Measurements from ENCODE around the gene COLEC11. TPM values are rescaled to one million over a fixed set of nuclear protein-coding genes. Genes with fewer than 3 reads are reported as not detected.

The COLEC11 gene
- total and polyA plus RNA-seq, 10 of the 15 experiments (the other 5 are each of a cell fraction or from before 2014, with no cell fraction given) = 0.08 to 0.74 (median 0.14) TPM; not detected in 4

DNA sequence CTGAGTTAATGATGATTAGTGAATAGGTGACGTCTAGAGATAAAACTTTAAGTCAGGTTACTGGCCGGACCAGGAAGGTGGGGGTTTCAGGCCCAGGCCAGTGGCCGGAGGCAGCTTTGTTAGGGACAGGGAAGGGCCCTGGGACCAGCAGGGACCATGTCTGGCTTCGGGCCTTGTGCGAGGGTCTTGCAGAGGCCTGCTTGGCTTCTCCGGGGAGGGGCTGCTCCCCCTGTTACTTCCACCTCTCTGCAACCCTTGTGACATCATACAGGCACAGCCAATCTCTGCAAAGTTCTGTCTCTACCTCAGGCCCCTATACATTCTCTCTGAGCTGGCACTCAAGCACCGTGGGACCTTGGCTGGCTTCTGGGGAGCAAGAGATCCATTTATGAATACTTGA, 63.0 kb downstream of the COLEC11 start, which contains the start of gene ALLC:
Gene ALLC, plus strand, starts transcription at position 320 of the 400 bp plus-strand sequence. CDS start 12,958 bp downstream, outside the sequence.
- peaks cover 15% of the 10 kb centered on the region for H3K4me1 ChIP-seq (ENCODE audit: control insufficient read depth, insufficient read depth, low read length)
- no peaks in the 10 kb centered on the region for H3K79me2 ChIP-seq (ENCODE audit: control insufficient read depth, insufficient read depth, low read length)
- WGBS (ENCODE audit: insufficient coverage, insufficient replicate concordance, low lambda C conversion rate, missing lambda C conversion rate) = 97% methylated on average over 4 of the region's 7 CpGs
- ATAC-seq (no peak), FAIRE-seq (no peak), DNase-seq (ENCODE audit: low read depth, low spot score) (no peak)
- no peak within 1 kb of the TSS for H3K9ac ChIP-seq (ENCODE audit: control insufficient read depth, insufficient read depth, low read length)
- ChIA-PET POLR2A (no interaction called here), SMC1A (ENCODE audit: uncharacterized antibody, unreplicated experiment) (no interaction called here), RAD21 (ENCODE audit: unreplicated experiment) (no interaction called here), CTCF (no interaction called here)
- H3K27me3 ChIP-seq (replicated peaks in 1 of 2; ENCODE audit: control insufficient read depth in 2 of 2, insufficient read depth in 2 of 2, low read length in 1 of 2) = no peaks in the 10 kb centered on the region
- TF ChIP-seq SIN3A (IDR thresholded peaks at IDR 0.05; ENCODE audit: low read depth, low read length) (no peak), CHD4 (IDR thresholded peaks at IDR 0.05) (no peak), GATAD2B (conservative IDR thresholded peaks at IDR 0.05; ENCODE audit: low read depth) (no peak), SMARCA5 (IDR thresholded peaks at IDR 0.05) (no peak), SREBF1 (IDR thresholded peaks at IDR 0.05; ENCODE audit: low read length) (no peak), E4F1 (IDR thresholded peaks at IDR 0.05; ENCODE audit: borderline replicate concordance, partially characterized antibody) (no peak), RELB (IDR thresholded peaks at IDR 0.05; ENCODE audit: low read depth) (no peak), FOXM1 (IDR thresholded peaks at IDR 0.05; ENCODE audit: low read depth, low read length) (no peak), SRF (IDR thresholded peaks at IDR 0.05; ENCODE audit: low read depth in 2 of 2, low read length in 2 of 2) (no peak), TCF7 (IDR thresholded peaks at IDR 0.05; ENCODE audit: borderline replicate concordance) (no peak), CREM (IDR thresholded peaks at IDR 0.05; ENCODE audit: low read depth) (no peak), ZNF622 (IDR thresholded peaks at IDR 0.05) (no peak), MEF2A (IDR thresholded peaks at IDR 0.05; ENCODE audit: insufficient read depth, low read depth, low read length) (no peak), ETV6 (conservative IDR thresholded peaks at IDR 0.05 in 1 of 2, IDR thresholded peaks at IDR 0.05 in 1 of 2; ENCODE audit: borderline replicate concordance in 1 of 2, low read depth in 1 of 2) (no peak), NBN (IDR thresholded peaks at IDR 0.05) (no peak), SUZ12 (IDR thresholded peaks at IDR 0.05; ENCODE audit: unreplicated experiment) (no peak), LARP7 (IDR thresholded peaks at IDR 0.05) (no peak)
- TF ChIP-seq, protein P1, sequence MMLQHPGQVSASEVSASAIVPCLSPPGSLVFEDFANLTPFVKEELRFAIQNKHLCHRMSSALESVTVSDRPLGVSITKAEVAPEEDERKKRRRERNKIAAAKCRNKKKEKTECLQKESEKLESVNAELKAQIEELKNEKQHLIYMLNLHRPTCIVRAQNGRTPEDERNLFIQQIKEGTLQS (IDR thresholded peaks at IDR 0.05; ENCODE audit: borderline replicate concordance, extremely low read depth, low read depth, low read length) = no peak
- TF ChIP-seq, protein P2, sequence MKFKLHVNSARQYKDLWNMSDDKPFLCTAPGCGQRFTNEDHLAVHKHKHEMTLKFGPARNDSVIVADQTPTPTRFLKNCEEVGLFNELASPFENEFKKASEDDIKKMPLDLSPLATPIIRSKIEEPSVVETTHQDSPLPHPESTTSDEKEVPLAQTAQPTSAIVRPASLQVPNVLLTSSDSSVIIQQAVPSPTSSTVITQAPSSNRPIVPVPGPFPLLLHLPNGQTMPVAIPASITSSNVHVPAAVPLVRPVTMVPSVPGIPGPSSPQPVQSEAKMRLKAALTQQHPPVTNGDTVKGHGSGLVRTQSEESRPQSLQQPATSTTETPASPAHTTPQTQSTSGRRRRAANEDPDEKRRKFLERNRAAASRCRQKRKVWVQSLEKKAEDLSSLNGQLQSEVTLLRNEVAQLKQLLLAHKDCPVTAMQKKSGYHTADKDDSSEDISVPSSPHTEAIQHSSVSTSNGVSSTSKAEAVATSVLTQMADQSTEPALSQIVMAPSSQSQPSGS (IDR thresholded peaks at IDR 0.05; ENCODE audit: low read length) = no peak
- H3K36me3 ChIP-seq (ENCODE audit: control insufficient read depth in 2 of 2, insufficient read depth in 2 of 2, low read length in 1 of 2) = no peaks in the 10 kb centered on the region
- no peak within 1 kb of the TSS for H2AFZ ChIP-seq (ENCODE audit: control insufficient read depth, low read depth, low read length)
- no TSS peak for BruUV-seq (replicated peaks)
- H3K9me3 ChIP-seq (replicated peaks; ENCODE audit: control insufficient read depth, insufficient read depth, low read length) = peaks cover 3% of the 10 kb centered on the region; the same call in 2 of the 3 replicates
- in situ Hi-C loops (cut with MboI) (no loop called here), intact Hi-C loops (cut with micrococcal nuclease; ENCODE audit: unreplicated experiment) (loop anchor here (10.0 kb wide), 1 partner anchor 433 kb away; no protein-coding TSS in a partner anchor)
- H3K4me3 ChIP-seq = no peak within 1 kb of the TSS
- H4K20me1 ChIP-seq (ENCODE audit: control insufficient read depth, insufficient read depth) = no peaks in the 10 kb centered on the region
- no peak within 1 kb of the TSS for H3K4me2 ChIP-seq (ENCODE audit: control insufficient read depth, insufficient read depth)
- H3K27ac ChIP-seq (ENCODE audit: control insufficient read depth, insufficient read depth) = no peak within 1 kb of the TSS

All from GM12878 (cell line).